ENCODE data around the gene HES6.

DNA sequence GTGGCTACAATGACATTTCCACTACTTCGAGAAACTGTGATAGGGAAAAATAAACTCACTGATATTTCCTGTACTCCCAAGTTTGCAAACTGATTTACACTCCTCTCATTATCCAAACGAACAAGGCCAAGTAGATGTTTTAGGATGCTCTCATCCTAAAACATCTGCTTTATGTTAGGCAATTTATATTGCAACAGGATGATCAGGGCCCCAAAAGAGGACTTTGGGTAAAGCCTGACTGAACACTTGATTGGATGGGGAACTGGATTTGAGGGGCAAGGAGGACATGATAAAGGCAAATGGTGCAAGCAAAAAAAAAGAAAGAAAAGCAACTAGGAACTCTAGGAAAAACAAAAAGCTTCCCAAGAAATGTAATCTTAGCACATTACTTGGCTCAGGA, 2.1 kb upstream of the HES6 start:
- TF ChIP-seq, protein P1, sequence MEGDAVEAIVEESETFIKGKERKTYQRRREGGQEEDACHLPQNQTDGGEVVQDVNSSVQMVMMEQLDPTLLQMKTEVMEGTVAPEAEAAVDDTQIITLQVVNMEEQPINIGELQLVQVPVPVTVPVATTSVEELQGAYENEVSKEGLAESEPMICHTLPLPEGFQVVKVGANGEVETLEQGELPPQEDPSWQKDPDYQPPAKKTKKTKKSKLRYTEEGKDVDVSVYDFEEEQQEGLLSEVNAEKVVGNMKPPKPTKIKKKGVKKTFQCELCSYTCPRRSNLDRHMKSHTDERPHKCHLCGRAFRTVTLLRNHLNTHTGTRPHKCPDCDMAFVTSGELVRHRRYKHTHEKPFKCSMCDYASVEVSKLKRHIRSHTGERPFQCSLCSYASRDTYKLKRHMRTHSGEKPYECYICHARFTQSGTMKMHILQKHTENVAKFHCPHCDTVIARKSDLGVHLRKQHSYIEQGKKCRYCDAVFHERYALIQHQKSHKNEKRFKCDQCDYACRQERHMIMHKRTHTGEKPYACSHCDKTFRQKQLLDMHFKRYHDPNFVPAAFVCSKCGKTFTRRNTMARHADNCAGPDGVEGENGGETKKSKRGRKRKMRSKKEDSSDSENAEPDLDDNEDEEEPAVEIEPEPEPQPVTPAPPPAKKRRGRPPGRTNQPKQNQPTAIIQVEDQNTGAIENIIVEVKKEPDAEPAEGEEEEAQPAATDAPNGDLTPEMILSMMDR (IDR thresholded peaks at IDR 0.05), result no peak
- TF ChIP-seq POLR2A (IDR thresholded peaks at IDR 0.05), result no peak
